K562 (cell line): ENCODE data around the gene MC4R. TPM values are rescaled to one million over a fixed set of nuclear protein-coding genes. Genes with fewer than 3 reads are reported as not detected.

Experiments
- ATAC-seq: fragments of 200-7000 bp; cut with Tn5 transposase; 3 replicates; pipeline ENCODE4 v1.9.1; 2020; ENCODE audit warnings: moderate library complexity
- BruUV-seq: library from RNA; stranded (reverse); fragments of 400-500 nt; replicated peaks from 2 replicates; lab custom pipeline; 2021; lab: Mats Ljungman, UMichigan
- CTCF ChIA-PET: fragments of 300-600 bp; formaldehyde crosslinking; extraction: SDS; loops from one replicate; lab custom pipeline; 2021; ENCODE audit warnings: low intra/inter-chr PET ratio; lab: Yijun Ruan, JAX
- POLR2A ChIA-PET: fragments of 300-600, 350-650 bp; sonication (Branson Sonifier 250); formaldehyde crosslinking; extraction: SDS; loops from one replicate; lab custom pipeline; 2021; ENCODE audit warnings: antibody characterized with exemption, inconsistent platforms; lab: Yijun Ruan, JAX
- DNase-seq, 4 experiments: peaks; one replicate each; pipeline versions ENCODE4 v3.0.0 to v3.0.0-alpha.2; 2011 to 2018; ENCODE audit warnings: low spot score in 3 of 4, mixed read lengths in 3 of 4; ENCODE audit errors: extremely low read depth in 1 of 4
- FAIRE-seq: peaks from 2 replicates; lab custom pipeline; 2011; peaks lifted over from hg19 to GRCh38; lab: Jason Lieb, UNC
- H2AFZ ChIP-seq: 2 replicates; pipeline ENCODE4 v1.6.0; 2011; ENCODE audit warnings: low read depth, low read length, control low read depth, inconsistent platforms
- H3K27ac ChIP-seq: fragments of 200-600 bp; 3 replicates; pipeline ENCODE4 v1.8.0; 2011; ENCODE audit warnings: low read depth, mild to moderate bottlenecking, control low read depth, inconsistent platforms, low read length, moderate library complexity, mixed read lengths; ENCODE audit errors: extremely low read depth
- H3K27me3 ChIP-seq, 2 experiments: fragments of 300-600 bp in 1 of 2; 2 replicates in 1 of 2; 3 replicates in 1 of 2; pipeline versions ENCODE4 v1.6.0 to v1.8.0; 2011; ENCODE audit warnings: inconsistent platforms in 2 of 2, low read length in 2 of 2, mild to moderate bottlenecking in 1 of 2, mixed read lengths in 1 of 2, moderate library complexity in 1 of 2; ENCODE audit not compliant: control insufficient read depth in 2 of 2, insufficient read depth in 2 of 2
- H3K36me3 ChIP-seq: fragments of 300-600 bp; 3 replicates; pipeline ENCODE4 v1.8.0; 2011; ENCODE audit warnings: mild to moderate bottlenecking, low read length, inconsistent platforms; ENCODE audit not compliant: control insufficient read depth, insufficient read depth
- H3K4me1 ChIP-seq, 2 experiments: fragments of 200-600 bp in 1 of 2; replicated peaks in 1 of 2; 2 replicates in 1 of 2; 3 replicates in 1 of 2; pipeline versions ENCODE4 v1.5.1 to v1.8.0; 2011; ENCODE audit warnings: inconsistent platforms in 2 of 2, low read length in 2 of 2, mild to moderate bottlenecking in 1 of 2, mixed read lengths in 1 of 2, moderate library complexity in 1 of 2; ENCODE audit not compliant: control insufficient read depth in 2 of 2, insufficient read depth in 2 of 2
- H3K4me2 ChIP-seq: 2 replicates; pipeline ENCODE4 v1.6.1; 2011; ENCODE audit warnings: low read length, control low read depth, inconsistent platforms, mixed read lengths; ENCODE audit not compliant: insufficient read depth
- H3K4me3 ChIP-seq: fragments of 200-600 bp; sonication (generic), shearing (Covaris generic); 2 replicates; pipeline ENCODE4 v1.5.1; 2016; ENCODE audit warnings: control low read depth, inconsistent platforms
- H3K79me2 ChIP-seq: fragments of 200-600 bp; 3 replicates; pipeline ENCODE4 v1.8.0; 2011; ENCODE audit warnings: low read length, inconsistent platforms; ENCODE audit not compliant: control insufficient read depth, insufficient read depth
- H3K9ac ChIP-seq, 2 experiments: 2 replicates each; pipeline versions ENCODE4 v1.6.0 to v1.6.1; 2011; ENCODE audit warnings: low read depth in 2 of 2, low read length in 2 of 2, control low read depth in 1 of 2, inconsistent platforms in 1 of 2, mild to moderate bottlenecking in 1 of 2, mixed read lengths in 1 of 2; ENCODE audit not compliant: insufficient read depth in 1 of 2
- H3K9me1 ChIP-seq: one replicate; pipeline ENCODE4 v1.6.0; 2011; ENCODE audit warnings: inconsistent platforms, mild to moderate bottlenecking, low read length, moderate library complexity; ENCODE audit not compliant: control insufficient read depth, insufficient read depth
- H3K9me3 ChIP-seq: replicated peaks from 2 replicates; pipeline ENCODE4 v1.5.1; 2011; ENCODE audit warnings: low read depth, low read length, inconsistent platforms; ENCODE audit not compliant: control insufficient read depth, insufficient read depth
- H4K20me1 ChIP-seq: replicated peaks from 2 replicates; pipeline ENCODE4 v1.6.1; 2011; ENCODE audit warnings: low read length, inconsistent platforms, mixed read lengths; ENCODE audit not compliant: control insufficient read depth, insufficient read depth
- ATF1 ChIP-seq, 2 experiments: fragments of 450-650 bp in 1 of 2; IDR thresholded peaks; 2 replicates each; pipeline ENCODE4 v1.6.1; 2016; ENCODE audit warnings: missing compliant biosample characterization in 1 of 2, missing genetic modification characterization in 1 of 2
- DNMT1 ChIP-seq: fragments of 450-650 bp; IDR thresholded peaks from 2 replicates; pipeline ENCODE4 v1.6.1; 2016; ENCODE audit warnings: antibody characterized with exemption, mild to moderate bottlenecking
- HDAC6 ChIP-seq: IDR thresholded peaks from 2 replicates; pipeline ENCODE4 v1.6.1; 2012; ENCODE audit warnings: low read depth, mild to moderate bottlenecking, control low read depth, inconsistent platforms, low read length, moderate library complexity
- MIER1 ChIP-seq: fragments of 450-650 bp; IDR thresholded peaks from 2 replicates; pipeline ENCODE4 v1.6.1; 2016; ENCODE audit warnings: antibody characterized with exemption, mild to moderate bottlenecking, low read depth
- MYC ChIP-seq, 2 experiments: fragments of 250-450 bp in 1 of 2; sonication (Bioruptor Pico) in 1 of 2; IDR thresholded peaks; 2 replicates each; pipeline versions ENCODE4 v1.5.1 to v1.6.1; 2012 to 2021; ENCODE audit warnings: low read depth in 2 of 2, borderline replicate concordance in 1 of 2, improper control_type of control experiment in 1 of 2, low read length in 1 of 2, mild to moderate bottlenecking in 1 of 2, moderate library complexity in 1 of 2
- NONO ChIP-seq, 2 experiments: fragments of 200-400 bp in 1 of 2; fragments of 450-650 bp in 1 of 2; formaldehyde crosslinking in 1 of 2; IDR thresholded peaks; 2 replicates each; pipeline ENCODE4 v1.6.1; 2017; ENCODE audit warnings: low read depth in 2 of 2, mild to moderate bottlenecking in 2 of 2, moderate library complexity in 2 of 2, low read length in 1 of 2
- PTTG1 ChIP-seq: fragments of 450-650 bp; IDR thresholded peaks from 2 replicates; pipeline ENCODE4 v1.6.1; 2016; ENCODE audit warnings: low read depth, mild to moderate bottlenecking, missing genetic modification characterization, missing compliant biosample characterization
- SREBF1 ChIP-seq: fragments of 150-350 bp; IDR thresholded peaks from 2 replicates; pipeline ENCODE4 v1.6.1; 2014; ENCODE audit warnings: antibody characterized with exemption, low read depth, low read length, borderline replicate concordance
- ZNF41 ChIP-seq: fragments of 250-450 bp; sonication (Bioruptor Pico); conservative IDR thresholded peaks from 2 replicates; pipeline ENCODE4 v1.4.0; 2020; ENCODE audit warnings: mild to moderate bottlenecking
- ZNF583 ChIP-seq: fragments of 250-450 bp; sonication (Bioruptor Pico); IDR thresholded peaks from 2 replicates; pipeline ENCODE4 v1.4.0; 2020
- ZNF75A ChIP-seq: fragments of 450-650 bp; formaldehyde crosslinking; IDR thresholded peaks from 2 replicates; pipeline ENCODE4 v1.4.0; 2020; ENCODE audit warnings: mild to moderate bottlenecking
- WGBS: fragments of 100-300 bp; shearing (Covaris generic); methylation state at CpG from one replicate; pipeline ENCODE4 v1.1.6; 2016; ENCODE audit warnings: low coverage, mixed read lengths; ENCODE audit not compliant: insufficient coverage; ENCODE audit errors: missing lambda C conversion rate; 5-methylcytosine and 5-hydroxymethylcytosine counted together
- in situ Hi-C: fragments of 300-500 bp; cut with MboI; formaldehyde crosslinking; loops from 4 replicates; pipeline ENCODE4 v1.15.0; 2018; ENCODE audit warnings: inconsistent platforms, mixed read lengths
- intact Hi-C: fragments of 100-400 bp; cut with micrococcal nuclease; formaldehyde crosslinking; loops from 2 replicates; pipeline ENCODE4 v1.14.2; 2022
- polyA plus RNA-seq, 8 experiments: library from polyadenylated mRNA; depleted of rRNA in 4 of 8; stranded (reverse) in 5 of 8; unstranded in 3 of 8; fragments of >200 nt; fragmentation: Nextera tagmentation in 2 of 8; fragmentation: Illumina TruSeq in 1 of 8; extraction: Ambion mirVana in 2 of 8; extraction: Trizol in 1 of 8; gene quantifications; 2 replicates each; pipeline versions ENCODE4 v1.2.1 to v1.2.3, GENCODE V29; 2011 to 2014; ENCODE audit warnings: inconsistent platforms in 1 of 8, missing spikeins in 1 of 8
- total RNA-seq, 7 experiments: library from RNA; depleted of rRNA in 6 of 7; stranded (reverse); fragments of >200 nt in 6 of 7; fragmentation: Illumina TruSeq in 2 of 7; extraction: Trizol in 2 of 7; gene quantifications; 2 replicates each; pipeline versions ENCODE4 v1.2.1 to v1.2.3, GENCODE V29; 2011 to 2021; ENCODE audit warnings: low replicate concordance in 1 of 7
- TF ChIP-seq, protein P1 (sequence below): fragments of 250-450 bp; sonication (Bioruptor Pico); IDR thresholded peaks from 2 replicates; pipeline ENCODE4 v1.8.0; 2021; ENCODE audit warnings: moderate library complexity, mild to moderate bottlenecking, inconsistent platforms

MC4R gene
- total and polyA plus RNA-seq, 9 of the 15 experiments (the other 6 are each of a cell fraction or from before 2014, with no cell fraction given): not detected

DNA sequence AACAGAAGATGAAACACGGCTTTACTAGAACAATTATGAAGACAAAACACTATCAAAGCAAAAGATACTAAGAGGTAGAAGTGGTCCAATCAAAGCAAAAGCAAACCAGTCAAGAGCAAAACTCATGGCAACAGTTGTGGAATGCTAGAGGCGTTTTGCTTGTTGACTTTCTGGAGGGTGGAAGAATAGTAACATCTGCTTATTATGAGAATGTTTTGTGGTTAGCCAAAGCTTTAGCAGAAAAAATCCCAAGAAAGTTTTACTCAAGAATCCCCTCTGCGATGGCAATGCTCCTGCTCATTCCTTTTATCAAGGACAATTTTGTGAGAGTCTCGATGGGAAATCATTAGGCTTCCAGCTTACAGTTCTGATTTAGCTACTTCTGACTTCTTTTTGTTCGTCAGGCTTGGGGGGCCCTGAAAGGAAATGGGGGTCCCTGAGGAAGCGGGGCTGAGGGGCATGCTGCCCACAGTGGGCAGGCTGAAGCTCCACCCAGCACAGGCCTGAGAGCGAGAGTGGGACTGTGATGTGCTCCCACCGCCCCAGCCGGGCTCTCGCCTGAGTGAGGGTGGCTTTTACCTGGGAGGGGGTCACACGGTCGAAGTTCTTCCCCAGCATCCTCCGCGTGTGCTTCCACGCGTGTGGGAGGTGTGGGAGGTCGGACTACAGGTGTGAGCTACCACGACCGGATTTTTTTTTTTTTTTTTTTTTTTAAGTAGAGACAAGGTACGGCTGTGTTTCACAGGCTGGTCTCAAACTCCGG lies 49.0 kb upstream of the MC4R start:
- Histone ChIP-seq H3K27ac (no peak overlapping the region), H3K79me2 (no peaks in the 10 kb centered on the region), H3K4me1 (no peaks in the 10 kb centered on the region), H3K4me2 (no peak overlapping the region), H3K9me1 (no peaks in the 10 kb centered on the region), H3K9ac (no peak overlapping the region), H3K27me3 (no peaks in the 10 kb centered on the region), H3K36me3 (no peaks in the 10 kb centered on the region), H2AFZ (no peak overlapping the region), H3K9me3 (no peaks in the 10 kb centered on the region), H4K20me1 (no peaks in the 10 kb centered on the region), H3K4me3 (no peak overlapping the region)
- no TSS peak for BruUV-seq
- intact Hi-C loops: no loop called here
- POLR2A ChIA-PET: no interaction called here
- DNase-seq (no peak), FAIRE-seq (no peak), ATAC-seq (no peak)
- no peak for TF ChIP-seq ATF1 (CRISPR knock-in tag; IDR thresholded peaks at IDR 0.05)
- no peak for TF ChIP-seq ATF1 (tag; IDR thresholded peaks at IDR 0.05)
- no peak for TF ChIP-seq MYC (IDR thresholded peaks at IDR 0.05; ENCODE audit: low read depth, low read length)
- no peak for TF ChIP-seq MYC (CRISPR knock-in tag; IDR thresholded peaks at IDR 0.05; ENCODE audit: borderline replicate concordance, low read depth)
- CTCF ChIA-PET: no interaction called here
- in situ Hi-C loops: no loop called here
- 0% methylated on average over 18 of the region's 21 CpGs for WGBS

DNA sequence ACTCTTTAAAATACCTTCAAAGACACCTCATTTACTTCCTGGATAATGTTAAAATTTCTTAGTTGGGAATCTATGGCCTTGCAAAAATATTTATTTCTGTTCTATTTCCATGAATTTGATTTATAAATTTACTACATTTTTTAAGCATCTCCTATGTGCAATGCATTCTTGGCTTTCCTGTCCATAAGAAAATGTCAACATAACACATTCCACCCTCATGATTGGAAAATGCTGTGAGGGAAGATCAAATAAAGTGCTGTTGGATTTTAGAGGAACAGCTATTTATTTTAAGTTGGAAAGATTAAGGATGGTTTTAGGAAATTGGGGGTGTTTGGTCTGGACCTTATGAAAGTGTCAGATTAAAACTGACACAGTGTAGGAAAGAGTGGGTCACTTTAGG lies 45.4 kb upstream of the MC4R start:
- ChIA-PET CTCF (no interaction called here), POLR2A (no interaction called here)
- Histone ChIP-seq H3K27me3 (no peaks in the 10 kb centered on the region), H3K4me2 (no peak overlapping the region), H3K9me3 (no peaks in the 10 kb centered on the region), H3K9ac (no peak overlapping the region), H3K79me2 (no peaks in the 10 kb centered on the region), H3K36me3 (no peaks in the 10 kb centered on the region), H3K4me3 (no peak overlapping the region), H2AFZ (no peak overlapping the region), H3K9me1 (no peaks in the 10 kb centered on the region), H3K27ac (no peak overlapping the region), H3K4me1 (no peaks in the 10 kb centered on the region), H4K20me1 (no peaks in the 10 kb centered on the region)
- intact Hi-C loops (no loop called here), in situ Hi-C loops (no loop called here)
- FAIRE-seq (no peak), ATAC-seq (no peak), DNase-seq (no peak)
- no TSS peak for BruUV-seq
- TF ChIP-seq MIER1: no peak
- no peak for TF ChIP-seq ZNF41 (CRISPR knock-in tag)
- no peak for TF ChIP-seq ZNF583 (CRISPR knock-in tag)
- no peak for TF ChIP-seq PTTG1
- TF ChIP-seq HDAC6: no peak
- TF ChIP-seq SREBF1: no peak
- TF ChIP-seq, protein P1, sequence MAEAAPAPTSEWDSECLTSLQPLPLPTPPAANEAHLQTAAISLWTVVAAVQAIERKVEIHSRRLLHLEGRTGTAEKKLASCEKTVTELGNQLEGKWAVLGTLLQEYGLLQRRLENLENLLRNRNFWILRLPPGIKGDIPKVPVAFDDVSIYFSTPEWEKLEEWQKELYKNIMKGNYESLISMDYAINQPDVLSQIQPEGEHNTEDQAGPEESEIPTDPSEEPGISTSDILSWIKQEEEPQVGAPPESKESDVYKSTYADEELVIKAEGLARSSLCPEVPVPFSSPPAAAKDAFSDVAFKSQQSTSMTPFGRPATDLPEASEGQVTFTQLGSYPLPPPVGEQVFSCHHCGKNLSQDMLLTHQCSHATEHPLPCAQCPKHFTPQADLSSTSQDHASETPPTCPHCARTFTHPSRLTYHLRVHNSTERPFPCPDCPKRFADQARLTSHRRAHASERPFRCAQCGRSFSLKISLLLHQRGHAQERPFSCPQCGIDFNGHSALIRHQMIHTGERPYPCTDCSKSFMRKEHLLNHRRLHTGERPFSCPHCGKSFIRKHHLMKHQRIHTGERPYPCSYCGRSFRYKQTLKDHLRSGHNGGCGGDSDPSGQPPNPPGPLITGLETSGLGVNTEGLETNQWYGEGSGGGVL (CRISPR knock-in tag): no peak
- TF ChIP-seq DNMT1: no peak
- TF ChIP-seq NONO (IDR thresholded peaks at IDR 0.05; ENCODE audit: low read depth in 2 of 2, low read length in 1 of 2): no peak
- no peak for TF ChIP-seq ZNF75A (CRISPR knock-in tag)
